Neuronal stem cell (in vitro differentiated cells): Measurements from ENCODE around the gene STX3.

ENCODE experiments used
- DNase-seq: peaks from one replicate; pipeline ENCODE4 v3.0.0-alpha.2; 2013; ENCODE audit warnings: low spot score
- H2AFZ ChIP-seq: one replicate; pipeline ENCODE4 v1.6.1; 2013; ENCODE audit warnings: mild to moderate bottlenecking, low read length, inconsistent platforms
- H2AK5ac ChIP-seq: 2 replicates; pipeline ENCODE4 v1.6.1; 2013; ENCODE audit warnings: low read depth, mild to moderate bottlenecking, inconsistent platforms, low read length, moderate library complexity, mixed read lengths
- H2BK120ac ChIP-seq: 2 replicates; pipeline ENCODE4 v1.6.1; 2013; ENCODE audit warnings: low read depth, mild to moderate bottlenecking, inconsistent platforms, low read length, moderate library complexity, mixed read lengths
- H2BK12ac ChIP-seq: one replicate; pipeline ENCODE4 v1.6.1; 2013; ENCODE audit warnings: low read length, inconsistent platforms
- H2BK15ac ChIP-seq: 2 replicates; pipeline ENCODE4 v1.6.1; 2013; ENCODE audit warnings: mild to moderate bottlenecking, low read length, inconsistent platforms, mixed read lengths
- H2BK5ac ChIP-seq: one replicate; pipeline ENCODE4 v1.6.1; 2013; ENCODE audit warnings: inconsistent platforms, mild to moderate bottlenecking, low read length, moderate library complexity
- H3K14ac ChIP-seq: one replicate; pipeline ENCODE4 v1.6.1; 2013; ENCODE audit warnings: low read length, inconsistent platforms
- H3K18ac ChIP-seq: 2 replicates; pipeline ENCODE4 v1.6.1; 2013; ENCODE audit warnings: low read length, inconsistent platforms
- H3K23ac ChIP-seq: 2 replicates; pipeline ENCODE4 v1.6.1; 2013; ENCODE audit warnings: low read depth, mild to moderate bottlenecking, mixed read lengths, low read length, inconsistent platforms; ENCODE audit not compliant: poor library complexity
- H3K27ac ChIP-seq: replicated peaks from 3 replicates; pipeline ENCODE4 v1.5.1; 2013; ENCODE audit warnings: low read length, inconsistent platforms
- H3K27me3 ChIP-seq, 3 experiments: 2 replicates each; pipeline ENCODE4 v1.6.1; 2013; ENCODE audit warnings: low read length in 3 of 3, mild to moderate bottlenecking in 2 of 3, inconsistent platforms in 1 of 3, low read depth in 1 of 3, mixed read lengths in 1 of 3, moderate library complexity in 1 of 3; ENCODE audit not compliant: control insufficient read depth in 3 of 3, insufficient read depth in 3 of 3
- H3K36me3 ChIP-seq, 2 donors: replicated peaks in 1 of 2; 2 replicates each; pipeline ENCODE4 v1.6.1; 2013; ENCODE audit warnings: low read length in 2 of 2; ENCODE audit not compliant: control insufficient read depth in 2 of 2, insufficient read depth in 2 of 2
- H3K4ac ChIP-seq: 2 replicates; pipeline ENCODE4 v1.6.1; 2013; ENCODE audit warnings: inconsistent platforms, mild to moderate bottlenecking, low read length, moderate library complexity
- H3K4me1 ChIP-seq, 2 donors: 1 replicate in 1 of 2; 2 replicates in 1 of 2; pipeline ENCODE4 v1.6.1; 2013; ENCODE audit warnings: low read length in 2 of 2, low read depth in 1 of 2; ENCODE audit not compliant: control insufficient read depth in 2 of 2, insufficient read depth in 1 of 2
- H3K4me2 ChIP-seq: one replicate; pipeline ENCODE4 v1.6.1; 2013; ENCODE audit warnings: mild to moderate bottlenecking, low read length, inconsistent platforms; ENCODE audit not compliant: insufficient read depth, poor library complexity, severe bottlenecking
- H3K4me3 ChIP-seq, 2 donors: 2 replicates each; pipeline ENCODE4 v1.5.1; 2013; ENCODE audit warnings: low read length in 2 of 2, mild to moderate bottlenecking in 2 of 2, inconsistent platforms in 1 of 2, moderate library complexity in 1 of 2
- H3K79me1 ChIP-seq: one replicate; pipeline ENCODE4 v1.6.1; 2013; ENCODE audit warnings: low read depth, mild to moderate bottlenecking, inconsistent platforms, low read length, moderate library complexity
- H3K9ac ChIP-seq: one replicate; pipeline ENCODE4 v1.6.1; 2013; ENCODE audit warnings: mild to moderate bottlenecking, low read depth, low read length, inconsistent platforms; ENCODE audit not compliant: poor library complexity
- H3K9me3 ChIP-seq, 2 donors: replicated peaks in 1 of 2; 2 replicates each; pipeline versions ENCODE3 to v1.6.1; 2013; ENCODE audit warnings: low read length in 2 of 2, mild to moderate bottlenecking in 2 of 2, inconsistent platforms in 1 of 2, low read depth in 1 of 2, mixed read lengths in 1 of 2, moderate library complexity in 1 of 2; ENCODE audit not compliant: control insufficient read depth in 2 of 2, insufficient read depth in 1 of 2
- H4K8ac ChIP-seq: one replicate; pipeline ENCODE4 v1.6.1; 2013; ENCODE audit warnings: low read depth, mild to moderate bottlenecking, inconsistent platforms, low read length, moderate library complexity
- H4K91ac ChIP-seq: one replicate; pipeline ENCODE4 v1.6.1; 2013; ENCODE audit warnings: low read length, low read depth, mild to moderate bottlenecking, inconsistent platforms; ENCODE audit not compliant: poor library complexity
- WGBS, 2 donors: extraction: QIAGEN DNeasy Blood & Tissue Kit; methylation state at CpG; one replicate each; pipeline ENCODE4 v1.1.7; 2013; ENCODE audit warnings: missing lambda C conversion rate in 2 of 2, mixed read lengths in 1 of 2; ENCODE audit not compliant: insufficient read length in 2 of 2, insufficient replicate concordance in 1 of 2; ENCODE audit errors: extremely low coverage in 2 of 2; 5-methylcytosine and 5-hydroxymethylcytosine counted together

Gene STX3

GRCh38 chr11:59785818-59786217 lies 30.6 kb downstream of the STX3 start:
- Histone ChIP-seq H3K27me3 (no peaks in the 10 kb centered on the region), H3K9ac (no peak overlapping the region), H2BK12ac (no peak overlapping the region), H3K4me1 (no peaks in the 10 kb centered on the region), H3K4me3 (no peak overlapping the region), H2AK5ac (no peak overlapping the region), H4K8ac (no peak overlapping the region), H3K9me3 (no peaks in the 10 kb centered on the region), H3K4ac (no peak overlapping the region), H3K18ac (no peak overlapping the region), H2BK120ac (no peak overlapping the region), H2BK15ac (no peak overlapping the region), H2BK5ac (no peak overlapping the region), H3K79me1 (no peaks in the 10 kb centered on the region), H4K91ac (no peak overlapping the region), H3K36me3 (peaks cover 0 to 5% of the 10 kb centered on the region in 2 donors), H3K23ac (no peak overlapping the region), H3K14ac (no peak overlapping the region), H3K27ac (no peak overlapping the region), H3K4me2 (no peak overlapping the region), H2AFZ (no peak overlapping the region)
- no peak for DNase-seq
- WGBS, 2 donors, result no CpG with 5 or more reads among the region's 4 CpGs

GRCh38 chr11:59787255-59787588 lies 32.0 kb downstream of the STX3 start:
- no peak for DNase-seq
- Histone ChIP-seq H4K91ac (no peak overlapping the region), H2AK5ac (no peak overlapping the region), H2BK12ac (no peak overlapping the region), H3K9ac (no peak overlapping the region), H3K18ac (no peak overlapping the region), H3K4me1 (no peaks in the 10 kb centered on the region), H2BK15ac (no peak overlapping the region), H3K9me3 (no peaks in the 10 kb centered on the region), H3K4ac (no peak overlapping the region), H2BK5ac (no peak overlapping the region), H3K27ac (no peak overlapping the region), H3K27me3 (no peaks in the 10 kb centered on the region), H4K8ac (no peak overlapping the region), H3K4me3 (peak overlapping the region in 1 of 2 donors; percentile 22), H2BK120ac (no peak overlapping the region), H3K23ac (no peak overlapping the region), H2AFZ (no peak overlapping the region), H3K4me2 (no peak overlapping the region), H3K14ac (no peak overlapping the region), H3K36me3 (peaks cover 0 to 6% of the 10 kb centered on the region in 2 donors), H3K79me1 (no peaks in the 10 kb centered on the region)
- no CpG with 5 or more reads among the region's 4 CpGs for WGBS, 2 donors

DNA sequence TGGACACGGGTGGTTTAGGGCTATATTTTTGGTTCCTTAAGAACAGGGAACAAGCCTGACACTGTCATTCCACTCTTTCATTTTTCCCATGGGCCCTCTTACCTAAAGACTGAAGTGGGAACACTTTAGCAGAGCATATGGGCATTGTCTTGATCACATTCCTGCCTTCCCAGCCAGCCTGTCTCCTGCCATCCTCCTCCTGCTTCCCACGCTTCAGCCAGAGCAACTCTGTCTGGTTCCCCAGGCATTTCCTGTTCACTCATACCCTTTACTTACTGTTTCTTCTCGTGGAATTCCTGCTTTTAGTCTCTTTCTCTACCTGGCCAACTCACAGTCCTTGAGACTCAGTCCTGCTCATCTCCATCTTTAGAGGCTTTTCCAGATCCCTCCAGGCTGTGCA lies 32.6 kb downstream of the STX3 start:
- no peak overlapping the region for H2BK15ac ChIP-seq
- H3K9ac ChIP-seq, result no peak overlapping the region
- H2BK120ac ChIP-seq, result no peak overlapping the region
- H2AFZ ChIP-seq, result peak overlapping the region; percentile 3
- H3K14ac ChIP-seq, result no peak overlapping the region
- no peaks in the 10 kb centered on the region for H3K9me3 ChIP-seq
- peaks cover 0 to 10% of the 10 kb centered on the region in 2 donors for H3K36me3 ChIP-seq
- H3K27ac ChIP-seq, result no peak overlapping the region
- no peak overlapping the region for H3K23ac ChIP-seq
- H2BK12ac ChIP-seq, result no peak overlapping the region
- no CpG with 5 or more reads among the region's 3 CpGs for WGBS, 2 donors
- H3K4me3 ChIP-seq, result no peak overlapping the region
- no peak overlapping the region for H2AK5ac ChIP-seq
- no peak overlapping the region for H4K8ac ChIP-seq
- no peak for DNase-seq
- H4K91ac ChIP-seq, result no peak overlapping the region
- H3K79me1 ChIP-seq, result no peaks in the 10 kb centered on the region
- no peaks in the 10 kb centered on the region for H3K27me3 ChIP-seq
- no peak overlapping the region for H2BK5ac ChIP-seq
- H3K18ac ChIP-seq, result no peak overlapping the region
- H3K4me1 ChIP-seq, result no peaks in the 10 kb centered on the region
- no peak overlapping the region for H3K4me2 ChIP-seq
- H3K4ac ChIP-seq, result no peak overlapping the region

DNA sequence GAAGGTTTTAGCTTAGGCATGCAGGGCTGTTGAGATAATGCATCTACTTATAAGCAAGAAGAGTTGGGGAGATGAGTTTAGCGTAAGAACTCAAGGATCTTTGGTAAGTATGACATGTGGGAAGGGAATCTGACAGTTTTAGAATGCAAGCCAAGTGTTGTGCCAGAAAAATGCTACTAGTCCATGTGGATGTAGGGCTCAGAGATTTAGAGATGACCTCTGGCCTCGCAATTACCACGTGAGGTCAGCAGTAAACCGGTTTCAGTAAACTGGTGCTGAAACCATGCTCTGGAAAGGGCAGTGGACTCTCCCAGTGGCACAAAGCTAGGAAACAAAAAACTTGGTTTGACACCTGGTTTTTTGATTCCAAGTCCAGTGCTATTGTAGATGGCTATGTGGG lies 36.5 kb downstream of the STX3 start:
- Histone ChIP-seq H3K79me1 (no peaks in the 10 kb centered on the region), H2BK5ac (no peak overlapping the region), H2BK15ac (no peak overlapping the region), H2BK120ac (no peak overlapping the region), H3K9me3 (no peaks in the 10 kb centered on the region), H3K4me2 (no peak overlapping the region), H3K9ac (no peak overlapping the region), H2AK5ac (no peak overlapping the region), H4K91ac (no peak overlapping the region), H4K8ac (no peak overlapping the region), H3K23ac (no peak overlapping the region), H3K27ac (no peak overlapping the region), H2BK12ac (no peak overlapping the region), H3K4me3 (no peak overlapping the region), H3K27me3 (no peaks in the 10 kb centered on the region), H3K18ac (no peak overlapping the region), H2AFZ (no peak overlapping the region), H3K14ac (no peak overlapping the region), H3K4me1 (no peaks in the 10 kb centered on the region), H3K4ac (no peak overlapping the region), H3K36me3 (peaks cover 0 to 18% of the 10 kb centered on the region in 2 donors)
- DNase-seq, result no peak
- no CpG with 5 or more reads among the region's 4 CpGs for WGBS, 2 donors
